GM18502 (cell line): ENCODE results near the gene RAF1.
"Not testable (repeated sequence)": the region's sequence is repeated elsewhere in the genome, so short reads cannot be mapped to it uniquely, and the experiment has no call there.

ENCODE experiments used
- ATAC-seq: cut with Tn5 transposase; IDR thresholded peaks from one replicate; pipeline ENCODE4 v1.9.1; 2021; ENCODE audit warnings: mild to moderate bottlenecking; ENCODE audit not compliant: unreplicated experiment, poor library complexity

RAF1 gene

GRCh38 chr3:12679468-12679867 is 15.6 kb upstream of the RAF1 start:
- ATAC-seq: no peak

- ATAC-seq: no peak
Observed at GRCh38 chr3:12677616-12678015, 13.7 kb upstream of the RAF1 start.

- ATAC-seq: no peak
Observed at GRCh38 chr3:12675115-12675810, 11.3 kb upstream of the RAF1 start.

GRCh38 chr3:12673956-12674736 is 10.2 kb upstream of the RAF1 start:
- not testable (repeated sequence) for ATAC-seq

- no peak for ATAC-seq
Observed at GRCh38 chr3:12671120-12671450, 7.2 kb upstream of the RAF1 start.

GRCh38 chr3:12670365-12671119 is 6.6 kb upstream of the RAF1 start:
- no peak for ATAC-seq

- ATAC-seq: peak; percentile 44
Observed at GRCh38 chr3:12663401-12663935, 449 bp downstream of the RAF1 start.

- no peak for ATAC-seq
Observed at GRCh38 chr3:12662593-12663400, 1.1 kb downstream of the RAF1 start.

GRCh38 chr3:12661926-12662592 is 1.9 kb downstream of the RAF1 start:
- ATAC-seq: no peak

- not testable (repeated sequence) for ATAC-seq
Observed at GRCh38 chr3:12661375-12661774, 2.5 kb downstream of the RAF1 start.

GRCh38 chr3:12660196-12660595 is 3.7 kb downstream of the RAF1 start:
- no peak for ATAC-seq

GRCh38 chr3:12659316-12660015 is 4.5 kb downstream of the RAF1 start:
- ATAC-seq: no peak

GRCh38 chr3:12658593-12659058 is 5.3 kb downstream of the RAF1 start:
- no peak for ATAC-seq

GRCh38 chr3:12656850-12657249 is 7.1 kb downstream of the RAF1 start:
- ATAC-seq: no peak

- no peak for ATAC-seq
Observed at GRCh38 chr3:12656193-12656592, 7.7 kb downstream of the RAF1 start.

- ATAC-seq: no peak
Observed at GRCh38 chr3:12655701-12656100, 8.2 kb downstream of the RAF1 start.

- ATAC-seq: no peak
Observed at GRCh38 chr3:12653747-12654146, 10.2 kb downstream of the RAF1 start.

GRCh38 chr3:12648384-12648959 is 15.4 kb downstream of the RAF1 start:
- peak; percentile 38 for ATAC-seq
